Measurements from ENCODE around the gene GCNT3. TPM values are rescaled to one million over a fixed set of nuclear protein-coding genes. Genes with fewer than 3 reads are reported as not detected.

Gene GCNT3
- 0.11 and 0.37 TPM in 2 replicates for total RNA-seq

GRCh38 chr15:59611276-59612260 is at the start of gene GCNT3:
TSS of gene GCNT3 (plus strand) at chr15:59611783. CDS start at chr15:59618239, 6,456 bp downstream.

GRCh38 chr15:59656897-59657634 is 45.5 kb downstream of the GCNT3 start, which contains the start of gene GTF2A2:
TSS of gene GTF2A2 (minus strand) at chr15:59657515. CDS start at chr15:59652277, 5,238 bp downstream.

Other genes starting within 250 kb of the GCNT3 start
- gene MYO1E, start 238.9 kb upstream of the GCNT3 start, total RNA-seq = 103 and 143 TPM in 2 replicates
- 0.66 and 1.00 TPM in 2 replicates for gene FAM81A, start 173.6 kb upstream of the GCNT3 start, total RNA-seq
- gene GTF2A2, start 45.7 kb downstream of the GCNT3 start, total RNA-seq = 14.7 and 22.4 TPM in 2 replicates
- 149 and 168 TPM in 2 replicates for gene BNIP2, start 77.5 kb downstream of the GCNT3 start, total RNA-seq

Measured in uterine smooth muscle cell (primary cell).